Measurements from ENCODE around the gene COL4A2.
"Not testable (repeated sequence)": the region's sequence is repeated elsewhere in the genome, so short reads cannot be mapped to it uniquely, and the experiment has no call there.

The COL4A2 gene

DNA sequence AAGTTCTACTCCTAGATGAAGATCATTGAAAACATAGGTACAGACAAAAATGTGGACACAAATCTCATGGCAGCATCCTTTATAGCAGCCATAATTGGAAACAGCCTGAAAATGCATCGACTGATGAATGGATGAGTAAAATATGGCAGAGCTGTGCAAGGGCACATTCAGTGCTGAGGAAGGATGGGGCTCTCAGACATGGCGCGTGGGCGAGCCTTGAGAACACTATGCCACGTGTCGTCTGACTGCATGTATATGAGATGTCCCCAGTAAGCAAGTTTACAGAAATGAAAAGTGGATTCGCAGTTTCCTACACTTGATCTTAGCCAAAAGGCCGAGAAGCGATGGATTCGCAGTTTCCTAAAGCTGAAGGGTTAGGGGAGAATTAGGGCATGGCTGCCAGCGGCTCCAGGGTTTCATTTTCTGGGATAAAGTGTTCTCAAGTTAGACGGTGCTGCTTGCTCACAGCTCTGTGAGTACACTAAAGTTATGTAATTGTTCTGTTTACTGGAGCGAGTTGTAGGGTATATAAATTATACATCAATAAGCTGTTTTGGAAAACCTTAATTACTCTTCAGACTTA, 176.4 kb downstream of the COL4A2 start:
- no peak for DNase-seq

DNA sequence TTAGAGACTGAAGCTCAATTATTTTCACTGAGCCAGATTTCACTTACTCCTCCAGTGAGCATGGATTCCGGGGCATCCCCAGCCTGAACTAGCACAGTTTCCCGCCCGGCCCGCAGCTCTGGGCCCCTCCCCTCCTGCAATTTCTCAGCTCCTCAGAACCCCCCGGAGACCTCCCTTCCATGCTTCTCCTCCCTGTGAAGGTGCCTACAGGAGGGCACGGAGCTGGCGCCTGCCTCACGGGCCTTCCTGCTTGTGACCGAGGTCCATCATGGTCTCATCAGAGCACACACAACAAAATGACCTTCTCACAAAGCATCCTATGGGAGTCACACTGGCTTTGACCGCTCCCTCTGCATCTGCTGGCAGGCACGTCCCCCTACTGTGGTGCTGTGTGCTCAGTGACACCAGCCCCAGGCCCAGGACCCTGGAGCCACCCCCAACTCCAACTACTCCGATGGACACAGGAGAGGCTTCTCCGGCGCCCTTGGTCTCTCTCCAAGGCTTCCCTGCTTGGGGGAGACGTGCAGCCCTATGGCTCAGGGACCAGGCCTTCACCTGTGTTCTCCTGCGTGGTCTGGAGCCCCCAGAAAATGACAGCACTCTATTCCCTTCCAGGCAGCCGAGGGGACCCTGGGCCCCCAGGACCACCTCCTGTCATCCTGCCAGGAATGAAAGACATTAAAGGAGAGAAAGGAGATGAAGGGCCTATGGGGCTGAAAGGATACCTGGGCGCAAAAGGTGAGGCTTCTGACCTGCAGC, 177.4 kb downstream of the COL4A2 start:
- no peak for DNase-seq

DNA sequence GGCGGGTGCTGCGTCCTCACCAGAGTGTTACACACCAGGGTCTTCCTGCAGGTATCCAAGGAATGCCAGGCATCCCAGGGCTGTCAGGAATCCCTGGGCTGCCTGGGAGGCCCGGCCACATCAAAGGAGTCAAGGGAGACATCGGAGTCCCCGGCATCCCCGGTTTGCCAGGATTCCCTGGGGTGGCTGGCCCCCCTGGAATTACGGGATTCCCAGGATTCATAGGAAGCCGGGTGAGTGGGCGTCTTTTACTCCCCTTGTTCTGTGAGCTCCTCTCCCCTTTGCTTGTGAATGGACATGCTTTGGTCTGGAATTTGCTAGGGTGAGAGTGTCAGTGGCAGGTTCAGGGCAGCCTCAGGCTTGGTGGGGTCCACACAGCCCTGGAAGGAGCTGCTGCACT, 178.5 kb downstream of the COL4A2 start:
- DNase-seq: no peak

DNA sequence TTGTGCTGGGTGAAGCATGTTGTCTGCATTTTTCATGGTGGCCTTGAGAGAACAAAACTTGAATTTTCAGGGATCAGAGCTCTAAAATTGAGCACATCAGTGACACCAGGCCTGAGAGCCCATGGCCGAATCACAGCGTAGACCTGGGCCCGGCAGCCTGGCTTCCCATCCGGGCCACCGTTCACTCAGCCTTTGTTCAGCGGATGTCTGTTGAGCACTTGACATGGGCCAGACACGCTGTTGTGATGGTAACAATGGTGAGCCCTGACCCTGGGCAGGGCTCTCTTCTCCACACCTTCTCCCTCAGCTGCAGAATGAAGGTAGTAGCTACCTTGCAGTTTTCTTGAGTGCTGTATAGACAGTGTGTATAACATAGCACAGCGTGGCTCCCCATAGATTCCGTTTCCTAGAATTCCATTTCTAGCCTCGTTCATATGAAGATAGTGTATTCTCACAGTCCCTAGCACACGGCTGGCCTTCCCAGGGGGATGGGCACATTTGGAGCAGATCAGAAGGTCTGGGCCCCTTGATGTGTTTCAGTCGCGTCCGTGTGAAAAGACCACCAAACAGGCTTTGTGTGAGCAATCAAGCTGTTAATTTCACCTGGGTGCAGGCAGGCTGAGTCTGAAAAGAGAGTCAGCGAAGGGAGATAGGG, 179.1 kb downstream of the COL4A2 start:
- no peak for DNase-seq

DNA sequence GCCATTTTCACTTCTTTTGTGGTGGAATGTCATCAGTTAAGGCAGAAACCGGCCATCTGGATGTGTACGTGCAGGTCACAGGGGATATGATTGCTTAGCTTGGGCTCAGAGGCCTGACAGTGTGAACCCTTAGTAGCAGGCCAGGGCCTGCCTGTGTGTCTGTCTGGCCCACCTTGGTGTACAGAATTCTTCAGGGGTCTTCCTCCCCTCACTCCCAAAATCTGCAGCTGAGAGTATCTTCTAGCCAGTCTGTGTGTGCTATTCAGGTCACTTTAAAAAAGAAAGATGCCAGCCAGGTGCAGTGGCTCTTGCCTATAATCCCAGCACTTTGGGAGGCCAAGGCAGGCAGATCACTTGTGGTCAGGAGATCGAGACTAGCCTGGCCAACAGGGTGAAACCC, 179.8 kb downstream of the COL4A2 start:
- DNase-seq: not testable (repeated sequence)

DNA sequence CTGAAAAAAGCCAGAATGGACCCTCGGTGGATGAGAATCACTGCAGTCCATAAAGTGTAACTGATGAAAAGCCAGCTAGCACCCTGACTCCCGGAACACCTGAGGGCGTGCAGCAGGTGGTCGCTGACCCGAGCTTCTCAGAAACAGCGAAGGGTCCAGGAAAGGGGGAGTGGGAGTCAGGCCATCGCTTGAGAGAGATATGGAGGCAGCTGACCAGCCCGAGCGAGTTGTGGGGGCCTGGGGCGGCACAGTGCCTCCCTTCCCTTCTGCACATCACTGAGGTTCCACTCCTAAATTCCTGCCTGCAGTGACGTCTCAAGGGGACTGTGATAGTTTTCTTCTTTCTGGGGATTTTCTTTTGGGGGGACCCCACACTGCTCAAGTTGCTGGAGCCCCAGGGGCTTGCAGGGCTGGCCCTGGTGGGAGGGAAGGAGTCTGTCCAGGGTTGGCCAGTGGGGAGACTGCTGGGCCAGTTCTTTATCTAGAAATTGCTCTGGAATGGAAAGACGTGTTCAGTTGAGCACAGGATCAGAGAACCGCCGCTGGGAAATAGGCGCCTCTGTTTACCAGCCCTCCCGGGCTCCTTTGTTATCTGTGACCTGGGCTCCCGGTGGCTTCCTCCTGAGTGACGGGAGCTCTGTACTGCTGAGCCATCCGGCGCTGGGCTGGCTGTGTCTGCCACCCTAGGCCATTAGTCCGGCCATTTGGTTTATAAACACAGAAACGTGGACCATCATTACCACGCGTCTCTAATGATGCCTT, 183.1 kb downstream of the COL4A2 start:
- no peak for DNase-seq

DNA sequence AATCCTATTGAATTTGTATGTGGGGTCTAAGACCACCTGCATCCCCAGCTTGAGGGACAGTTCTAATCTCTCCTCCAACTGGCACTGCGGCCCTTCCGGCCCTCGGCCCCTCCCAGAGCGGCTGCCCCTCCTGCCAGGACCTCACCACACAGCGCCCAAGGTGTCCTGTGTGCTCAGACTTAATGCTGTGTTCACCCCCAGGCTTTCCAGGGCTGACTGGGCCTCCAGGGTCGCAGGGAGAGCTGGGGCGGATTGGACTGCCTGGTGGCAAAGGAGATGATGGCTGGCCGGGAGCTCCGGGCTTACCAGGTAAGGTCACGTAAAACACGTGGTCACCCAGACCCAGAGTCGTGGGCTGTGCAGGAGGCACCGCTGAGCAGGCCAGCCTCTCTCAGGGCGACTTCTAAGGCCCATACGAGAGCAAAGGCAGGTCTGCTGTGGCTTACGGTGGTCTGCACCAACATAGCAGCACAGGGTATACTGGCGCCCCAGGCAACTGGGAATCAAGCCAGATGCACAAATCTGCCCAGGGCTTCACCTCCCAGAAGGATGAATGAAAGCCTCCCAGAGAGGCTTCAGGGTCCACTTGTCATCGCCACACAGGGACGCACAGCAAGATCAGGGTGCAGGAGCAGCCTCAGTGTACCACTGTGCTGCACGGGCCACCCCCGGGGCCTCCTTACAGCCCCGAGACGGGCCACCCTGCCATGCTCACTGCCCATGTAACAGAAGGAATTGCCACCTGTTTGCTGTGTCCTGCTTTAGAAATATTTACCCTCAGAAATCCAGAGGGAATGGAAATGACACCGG, 185.0 kb downstream of the COL4A2 start:
- no peak for DNase-seq

DNA sequence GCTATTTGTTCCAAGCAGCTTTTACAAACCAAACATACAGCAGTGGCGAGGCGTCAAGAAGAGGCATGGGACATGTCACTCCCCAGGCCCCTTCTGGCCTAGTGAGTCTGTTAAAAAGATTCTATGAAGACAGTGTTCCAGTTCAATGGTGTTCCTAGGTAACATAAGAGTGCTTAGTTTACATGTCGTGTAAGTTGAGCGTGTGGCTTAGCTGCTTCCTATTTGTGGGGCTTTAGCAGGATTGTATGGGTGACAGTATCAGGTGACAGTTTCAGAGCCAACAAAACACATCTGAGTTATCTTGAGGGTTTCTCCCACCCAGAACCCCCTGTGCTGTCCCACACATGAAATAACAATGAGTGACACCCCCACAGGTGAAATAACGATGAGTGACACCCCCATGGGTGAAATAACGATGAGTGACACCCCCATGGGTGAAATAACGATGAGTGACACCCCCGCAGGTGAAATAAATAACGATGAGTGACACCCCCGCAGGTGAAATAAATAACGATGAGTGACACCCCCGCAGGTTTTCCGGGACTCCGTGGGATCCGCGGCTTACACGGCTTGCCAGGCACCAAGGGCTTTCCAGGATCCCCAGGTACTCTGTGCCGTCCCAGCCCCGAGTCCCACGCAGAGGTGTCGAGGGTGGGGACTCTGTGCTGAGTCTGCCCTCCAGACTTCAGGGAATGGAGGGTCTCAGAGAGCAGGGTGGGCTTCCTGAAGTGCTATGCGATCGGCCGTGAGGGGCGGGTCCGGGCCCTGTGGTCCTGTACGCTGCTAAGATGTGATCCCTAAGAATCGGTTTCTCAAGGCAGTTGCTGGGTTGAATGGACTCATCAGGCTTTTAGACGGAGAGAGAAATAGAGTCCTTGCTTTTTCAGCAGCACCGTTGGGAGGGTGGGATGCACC, 185.9 kb downstream of the COL4A2 start:
- DNase-seq: no peak

DNA sequence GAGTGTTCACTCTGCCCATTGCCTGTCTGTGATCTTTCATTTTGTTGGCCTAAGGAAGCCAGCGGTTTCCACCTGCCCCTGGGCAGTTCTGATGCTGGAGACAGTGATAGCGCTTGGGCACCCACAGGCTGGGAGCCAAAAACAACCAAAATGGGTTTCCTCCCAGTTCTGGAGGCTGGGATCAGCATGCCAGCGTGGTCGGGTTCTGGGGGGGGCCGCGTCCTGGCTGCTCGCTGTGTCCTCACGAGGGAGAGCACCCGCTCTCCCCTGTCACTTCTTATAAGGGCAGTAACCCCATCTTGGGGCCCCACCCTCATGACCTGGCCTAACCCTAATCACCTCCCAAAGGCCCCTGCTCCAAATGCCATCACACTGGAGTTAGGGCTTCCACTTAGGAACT, 186.5 kb downstream of the COL4A2 start:
- DNase-seq: no peak

DNA sequence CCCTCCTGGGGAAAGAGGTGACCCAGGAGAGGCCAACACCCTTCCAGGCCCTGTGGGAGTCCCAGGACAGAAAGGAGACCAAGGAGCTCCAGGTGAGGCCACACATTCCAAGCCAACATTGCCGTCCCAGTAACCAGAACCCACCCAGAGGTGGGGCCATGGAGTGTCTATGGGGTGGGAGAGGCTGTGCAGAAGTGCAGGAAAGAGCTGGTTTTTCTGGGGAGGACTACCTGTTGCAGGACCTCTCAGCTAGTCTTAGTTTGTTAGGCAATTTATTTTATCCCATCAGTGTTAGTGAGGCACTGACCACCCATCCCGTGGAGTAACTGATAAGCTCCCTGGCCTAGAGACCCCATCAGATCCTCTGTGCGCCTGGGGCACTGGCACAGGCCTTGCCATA, 188.3 kb downstream of the COL4A2 start:
- no peak for DNase-seq

DNA sequence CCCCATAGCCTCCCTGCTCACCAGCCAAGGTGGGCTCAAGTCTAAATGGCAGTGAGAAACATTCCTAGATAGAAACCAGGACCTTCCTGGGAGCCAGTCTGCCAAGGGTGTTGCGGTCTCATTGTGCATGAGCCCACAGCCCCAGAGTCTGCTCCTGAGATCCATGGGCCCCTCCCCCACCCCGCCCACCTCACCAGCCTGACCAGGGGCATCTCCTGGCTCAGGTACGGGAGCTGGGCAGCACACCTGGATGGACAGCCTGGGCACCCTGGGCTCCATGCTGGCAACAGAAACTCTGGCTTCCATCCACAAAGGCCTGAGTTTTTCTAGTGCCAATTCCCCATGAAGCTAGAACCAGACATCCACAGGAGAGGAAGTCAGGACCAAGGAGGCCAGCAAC, 188.8 kb downstream of the COL4A2 start:
- DNase-seq: no peak

DNA sequence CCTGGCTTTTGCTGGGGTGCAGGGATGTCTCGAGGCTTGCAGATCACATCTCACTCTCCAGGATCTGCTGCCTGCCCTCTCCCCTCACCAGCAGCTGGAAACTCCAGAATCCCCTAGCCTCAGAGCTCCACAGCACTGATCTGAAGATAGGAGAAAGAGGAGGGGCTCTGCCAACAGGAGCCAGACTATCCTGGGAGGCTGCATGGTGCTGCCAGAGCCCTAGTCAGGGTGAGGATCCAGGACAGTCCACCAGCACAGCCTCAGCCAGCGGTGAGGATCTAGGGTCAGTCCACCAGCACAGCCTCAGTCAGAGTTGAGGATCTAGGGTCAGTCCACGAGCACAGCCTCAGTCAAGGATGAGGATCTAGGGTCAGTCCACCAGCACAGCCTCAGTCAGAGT, 189.2 kb downstream of the COL4A2 start:
- no peak for DNase-seq

DNA sequence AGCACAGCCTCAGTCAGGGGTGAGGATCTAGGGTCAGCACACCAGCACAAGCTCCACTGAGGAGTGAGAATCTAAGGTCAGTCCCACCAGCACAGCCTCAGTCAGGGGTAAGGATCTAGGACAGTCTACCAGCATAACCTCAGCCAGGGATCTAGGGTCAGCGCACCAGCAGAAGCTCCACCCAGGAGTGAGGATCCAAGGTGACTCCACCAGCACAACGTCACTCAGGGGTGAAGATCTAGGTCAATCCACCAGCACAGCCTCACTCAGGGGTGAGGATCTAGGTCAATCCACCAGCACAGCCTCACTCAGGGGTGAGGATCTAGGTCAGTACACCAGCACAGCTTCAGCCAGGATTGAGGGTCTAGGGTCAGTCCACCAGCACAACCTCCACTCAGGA, 189.9 kb downstream of the COL4A2 start:
- no peak for DNase-seq

DNA sequence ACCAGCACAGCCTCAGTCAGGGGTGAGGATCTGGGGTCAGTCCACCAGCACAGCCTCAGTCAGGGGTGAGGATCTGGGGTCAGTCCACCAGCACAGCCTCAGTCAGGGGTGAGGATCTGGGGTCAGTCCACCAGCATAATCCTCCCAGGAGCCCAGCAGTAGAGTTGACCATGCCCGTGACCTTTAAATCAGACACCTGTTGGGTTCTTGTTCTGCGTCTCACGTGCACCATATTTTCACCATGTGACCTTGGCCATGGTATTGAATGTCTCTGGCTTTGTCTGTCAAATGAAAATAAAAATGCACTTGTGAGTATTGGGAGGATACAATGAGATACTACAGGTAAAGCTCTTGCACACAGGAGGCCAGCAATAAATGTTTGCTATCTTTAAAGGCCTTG, 190.8 kb downstream of the COL4A2 start:
- not testable (repeated sequence) for DNase-seq

DNA sequence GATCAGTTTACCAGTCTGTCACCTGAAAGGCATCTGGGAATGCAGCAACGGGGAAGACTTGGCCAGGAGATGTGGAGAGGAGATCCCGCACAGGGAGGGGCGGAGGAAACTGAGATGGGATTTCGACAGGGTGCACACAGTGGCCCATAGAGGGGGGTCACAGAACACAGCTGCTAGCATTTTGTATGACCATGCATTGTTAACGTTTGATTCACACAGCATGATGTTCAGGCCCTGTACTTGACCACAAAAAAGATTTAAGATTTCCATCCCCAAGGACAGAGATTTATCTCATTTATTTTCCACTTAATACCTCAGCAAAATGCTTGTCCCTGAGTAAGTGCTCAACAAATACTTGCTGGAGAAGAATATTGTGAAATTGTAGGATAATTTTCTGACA, 191.2 kb downstream of the COL4A2 start:
- DNase-seq: no peak

DNA sequence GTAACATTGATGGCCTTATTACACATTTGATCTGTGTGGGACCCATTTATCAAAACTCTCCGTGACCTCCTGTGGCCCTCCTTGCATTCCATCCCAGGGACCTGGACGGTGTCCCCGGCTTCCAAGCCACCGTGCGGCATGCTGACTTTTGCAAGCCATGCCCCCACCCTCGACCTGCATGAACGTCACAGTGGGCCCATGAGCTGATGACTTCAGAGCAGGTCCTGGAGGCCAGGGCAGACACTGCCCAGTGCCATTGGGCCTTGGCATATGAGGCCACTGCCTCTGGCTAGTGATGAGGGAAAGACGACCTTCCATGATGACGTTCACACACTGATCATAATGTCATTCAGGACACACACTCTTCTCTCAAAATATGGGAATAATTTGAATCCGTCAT, 191.7 kb downstream of the COL4A2 start:
- DNase-seq: no peak

DNA sequence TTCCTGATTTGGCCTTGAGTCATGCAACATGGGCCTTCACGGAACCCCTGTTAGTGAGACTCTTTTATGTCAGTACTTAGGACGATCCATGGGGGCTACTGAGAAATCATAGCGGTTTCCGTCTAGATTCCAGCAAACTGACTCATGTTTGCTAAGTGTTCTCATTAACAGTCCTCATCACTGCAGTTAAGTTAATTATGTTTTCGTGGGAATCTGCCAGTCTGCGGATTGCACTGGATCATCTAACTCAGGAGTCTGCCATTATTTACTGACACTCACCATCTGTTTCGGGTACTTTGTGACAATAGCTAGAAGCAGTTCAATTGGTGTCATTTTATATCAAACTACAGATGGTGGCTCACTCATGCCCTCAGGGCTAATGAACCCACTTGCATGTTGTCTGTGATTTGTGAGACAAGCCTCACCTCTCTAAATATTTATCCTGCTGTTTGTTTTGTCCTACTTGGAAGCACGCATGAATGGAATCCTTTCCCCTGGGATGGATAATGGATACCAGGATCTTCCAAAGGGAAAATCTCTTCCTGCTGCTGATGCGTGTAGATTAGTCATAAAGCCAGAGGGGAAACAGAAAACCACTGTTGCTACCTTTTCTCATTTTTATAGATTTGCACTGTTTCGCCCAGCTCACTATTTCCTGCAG, 192.7 kb downstream of the COL4A2 start:
- DNase-seq: no peak

DNA sequence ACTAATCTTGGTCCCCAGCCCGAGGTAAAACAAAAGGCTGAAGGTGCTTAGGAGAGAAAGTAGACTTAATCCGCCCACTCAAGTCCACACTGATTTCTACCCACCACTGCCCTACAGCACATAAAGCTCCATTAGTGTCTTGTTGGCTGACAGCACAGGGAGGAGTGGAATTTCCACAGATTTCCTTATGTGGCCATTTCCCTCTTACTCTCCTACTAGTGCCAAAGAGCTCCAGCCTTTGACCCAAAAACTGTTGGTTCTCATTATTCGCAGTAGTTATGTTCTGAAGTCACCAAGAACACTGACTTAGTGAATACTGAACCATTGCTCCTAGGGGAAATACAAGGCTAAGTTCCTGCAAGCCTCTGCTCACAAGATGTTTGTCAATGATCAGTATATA, 193.3 kb downstream of the COL4A2 start:
- peak; percentile 18 for DNase-seq

DNA sequence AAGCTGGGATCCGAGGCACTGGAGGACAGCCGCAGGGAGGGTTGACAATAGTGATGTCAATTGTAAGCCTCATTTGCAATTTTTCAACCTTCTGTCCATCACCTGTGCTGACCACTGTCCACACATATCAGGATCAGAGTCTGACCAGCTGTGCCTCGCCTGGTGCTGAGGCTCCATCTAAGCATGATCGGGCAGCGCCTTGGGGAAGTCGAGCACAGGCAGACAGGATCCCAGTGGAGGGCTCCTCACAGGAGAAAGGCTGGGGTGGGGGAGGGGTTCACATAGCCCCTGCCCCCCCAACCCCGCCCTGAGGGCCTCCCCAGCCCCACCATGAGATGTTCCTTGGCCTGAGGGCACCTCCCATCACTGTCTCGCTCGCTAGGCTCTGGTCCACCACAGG, 194.1 kb downstream of the COL4A2 start:
- no peak for DNase-seq

DNA sequence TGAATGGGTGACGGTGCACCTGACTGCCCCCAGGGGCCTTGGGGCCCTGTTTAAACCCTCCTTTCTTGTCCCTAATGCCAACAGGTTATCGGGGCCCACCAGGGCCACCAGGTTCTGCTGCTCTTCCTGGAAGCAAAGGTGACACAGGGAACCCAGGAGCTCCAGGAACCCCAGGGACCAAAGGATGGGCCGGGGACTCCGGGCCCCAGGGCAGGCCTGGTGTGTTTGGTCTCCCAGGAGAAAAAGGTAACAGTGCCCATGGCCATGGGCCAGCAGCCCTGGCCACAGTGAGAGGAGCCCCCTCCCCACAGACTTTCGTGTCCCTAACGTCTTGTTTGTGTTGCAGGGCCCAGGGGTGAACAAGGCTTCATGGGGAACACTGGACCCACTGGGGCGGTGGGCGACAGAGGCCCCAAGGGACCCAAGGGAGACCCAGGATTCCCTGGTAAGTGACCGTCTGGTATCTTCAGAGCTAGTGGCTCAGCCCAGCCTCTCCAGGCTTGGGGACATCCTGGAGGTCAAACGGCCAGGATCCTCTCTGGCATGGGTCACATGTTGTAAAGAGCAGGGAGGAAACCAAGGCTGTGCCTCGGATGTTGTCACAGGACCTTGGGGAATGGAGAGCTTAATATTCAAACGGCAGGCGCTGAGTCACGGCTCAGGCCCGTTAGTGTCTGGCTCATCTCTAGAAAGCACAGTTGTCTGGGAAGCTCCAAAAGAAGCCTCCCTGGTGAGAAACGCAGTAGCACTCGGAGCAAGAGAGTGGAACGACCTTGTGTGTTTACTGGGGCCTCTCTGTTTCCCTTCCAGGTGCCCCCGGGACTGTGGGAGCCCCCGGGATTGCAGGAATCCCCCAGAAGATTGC, 196.2 kb downstream of the COL4A2 start:
- DNase-seq: peak; percentile 20

All from inflammatory macrophage treated with lipopolysaccharide for 4 hours (primary cell).